GM12872 (cell line): ENCODE measurements around the gene TSKS.

Experiments
- TF ChIP-seq, protein P1 (sequence below): IDR thresholded peaks from 3 replicates; pipeline ENCODE4 v1.5.1; 2011; ENCODE audit warnings: low read depth, mild to moderate bottlenecking, low read length, moderate library complexity; ENCODE audit not compliant: insufficient read depth

TSKS gene

DNA sequence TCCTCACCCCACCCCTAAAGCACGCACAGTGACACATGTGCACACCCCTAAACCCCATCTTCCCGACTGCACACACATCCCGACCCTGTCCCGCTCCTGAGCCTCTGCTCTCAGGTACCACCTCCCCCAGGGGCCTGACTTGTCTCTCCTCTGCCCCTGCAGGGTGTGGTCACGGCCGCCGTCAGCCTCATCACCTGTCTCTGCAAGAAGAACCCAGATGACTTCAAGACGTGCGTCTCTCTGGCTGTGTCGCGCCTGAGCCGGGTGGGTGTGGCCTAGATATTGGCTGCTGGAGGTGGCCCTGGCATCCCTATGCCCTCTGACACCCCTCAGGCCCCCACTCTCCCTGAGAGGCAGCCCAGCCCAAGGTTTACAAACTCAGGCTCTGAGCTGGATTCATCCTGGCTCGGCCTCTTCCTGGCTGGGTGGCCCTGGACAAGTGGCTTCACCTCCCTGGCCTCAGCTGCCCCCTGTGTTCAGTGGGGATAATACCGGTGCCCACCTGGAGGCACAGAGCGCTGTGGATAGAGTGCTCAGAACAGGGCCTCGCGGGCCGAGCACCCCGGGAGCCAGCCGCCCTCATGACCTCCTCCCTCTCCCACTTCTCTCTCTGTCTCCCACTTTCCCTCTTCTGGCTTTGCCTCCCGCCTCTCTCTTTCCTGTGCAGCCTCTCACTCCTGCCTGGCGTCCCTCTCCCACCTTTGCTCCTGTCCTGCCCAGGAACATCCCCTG, 29.9 kb upstream of the TSKS start:
- TF ChIP-seq, protein P1, sequence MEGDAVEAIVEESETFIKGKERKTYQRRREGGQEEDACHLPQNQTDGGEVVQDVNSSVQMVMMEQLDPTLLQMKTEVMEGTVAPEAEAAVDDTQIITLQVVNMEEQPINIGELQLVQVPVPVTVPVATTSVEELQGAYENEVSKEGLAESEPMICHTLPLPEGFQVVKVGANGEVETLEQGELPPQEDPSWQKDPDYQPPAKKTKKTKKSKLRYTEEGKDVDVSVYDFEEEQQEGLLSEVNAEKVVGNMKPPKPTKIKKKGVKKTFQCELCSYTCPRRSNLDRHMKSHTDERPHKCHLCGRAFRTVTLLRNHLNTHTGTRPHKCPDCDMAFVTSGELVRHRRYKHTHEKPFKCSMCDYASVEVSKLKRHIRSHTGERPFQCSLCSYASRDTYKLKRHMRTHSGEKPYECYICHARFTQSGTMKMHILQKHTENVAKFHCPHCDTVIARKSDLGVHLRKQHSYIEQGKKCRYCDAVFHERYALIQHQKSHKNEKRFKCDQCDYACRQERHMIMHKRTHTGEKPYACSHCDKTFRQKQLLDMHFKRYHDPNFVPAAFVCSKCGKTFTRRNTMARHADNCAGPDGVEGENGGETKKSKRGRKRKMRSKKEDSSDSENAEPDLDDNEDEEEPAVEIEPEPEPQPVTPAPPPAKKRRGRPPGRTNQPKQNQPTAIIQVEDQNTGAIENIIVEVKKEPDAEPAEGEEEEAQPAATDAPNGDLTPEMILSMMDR: no peak

DNA sequence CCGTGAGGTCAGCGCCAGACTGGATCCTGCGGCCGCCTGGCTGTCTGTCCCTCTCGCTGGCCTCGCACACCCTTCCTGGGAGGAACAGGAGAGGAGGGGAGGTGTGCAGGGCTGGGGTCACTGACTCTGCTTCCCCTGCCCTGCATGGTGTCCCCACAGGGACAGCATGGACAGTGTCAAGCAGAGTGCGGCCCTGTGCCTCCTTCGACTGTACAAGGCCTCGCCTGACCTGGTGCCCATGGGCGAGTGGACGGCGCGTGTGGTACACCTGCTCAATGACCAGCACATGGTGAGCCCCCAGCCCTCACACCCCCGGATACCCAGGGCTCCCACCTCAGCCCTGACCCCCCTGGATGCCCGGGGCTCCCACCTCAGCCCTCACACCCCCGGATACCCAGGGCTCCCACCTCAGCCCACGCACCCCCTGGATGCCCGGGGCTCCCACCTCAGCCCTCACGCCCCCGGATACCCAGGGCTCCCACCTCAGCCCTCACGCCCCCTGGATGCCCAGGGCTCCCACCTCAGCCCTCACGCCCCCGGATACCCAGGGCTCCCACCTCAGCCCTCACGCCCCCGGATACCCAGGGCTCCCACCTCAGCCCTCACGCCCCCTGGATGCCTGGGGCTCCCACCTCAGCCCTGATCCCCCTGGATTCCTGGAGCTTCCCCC, 28.8 kb upstream of the TSKS start:
- TF ChIP-seq, protein P1: no peak

DNA sequence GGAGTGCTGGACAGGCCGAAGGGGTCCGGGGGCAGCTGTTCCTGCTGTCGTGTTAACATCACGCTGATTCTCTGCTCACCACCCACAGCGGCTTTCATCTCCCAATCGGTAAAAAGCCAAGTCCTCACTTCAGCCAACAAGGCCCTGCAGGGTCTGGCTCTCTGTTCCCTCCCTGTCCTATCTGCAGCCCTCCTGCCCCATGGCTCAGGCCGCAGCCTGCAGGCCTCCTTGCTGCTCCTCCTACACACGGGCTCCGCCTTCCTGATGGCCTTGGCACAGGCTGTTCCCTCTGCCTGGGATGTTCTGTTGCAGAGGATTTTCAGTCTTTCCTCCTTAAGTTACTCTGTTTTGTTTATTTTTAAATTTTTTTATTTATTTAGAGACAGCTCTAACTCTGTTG, 27.8 kb upstream of the TSKS start:
- TF ChIP-seq, protein P1: no peak

DNA sequence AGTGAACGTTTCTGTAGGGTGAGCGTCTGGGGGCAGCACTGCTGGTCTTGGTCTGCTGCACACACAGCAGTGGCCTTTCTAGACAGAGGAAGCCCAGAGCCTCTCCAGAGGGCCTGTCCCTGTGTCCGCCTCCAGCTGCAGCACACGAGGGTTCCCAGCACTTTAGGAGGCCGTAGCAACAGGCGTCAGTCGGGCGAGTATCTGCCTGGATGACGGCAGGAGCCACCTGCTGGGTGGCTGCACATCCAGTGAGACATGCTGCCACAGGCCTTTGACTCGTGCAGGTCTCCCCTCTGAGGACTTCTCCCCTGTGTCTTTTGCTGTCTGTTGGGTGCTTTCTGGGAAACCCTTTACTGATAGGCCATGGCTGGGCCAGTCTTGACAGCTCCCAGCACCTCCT, 25.8 kb upstream of the TSKS start:
- TF ChIP-seq, protein P1: no peak

DNA sequence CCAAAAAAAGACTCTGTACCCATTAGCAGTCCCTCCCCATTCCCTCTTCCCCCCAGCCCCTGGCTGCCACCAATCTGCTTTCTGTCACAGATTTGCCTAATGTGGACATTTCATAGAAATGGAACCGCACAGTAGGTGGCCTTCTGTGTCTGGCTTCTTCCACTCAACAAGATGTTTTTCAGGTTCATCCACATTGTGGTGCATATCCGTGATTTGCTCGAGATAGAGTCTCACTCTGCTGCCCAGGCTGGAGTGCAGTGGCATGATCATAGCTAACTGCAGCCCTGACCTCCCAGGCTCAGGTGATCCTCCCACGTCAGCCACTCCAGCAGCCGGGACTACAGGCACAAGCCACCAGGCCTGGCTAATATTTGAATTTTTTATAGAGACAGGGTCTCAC, 24.6 kb upstream of the TSKS start:
- TF ChIP-seq, protein P1: no peak

DNA sequence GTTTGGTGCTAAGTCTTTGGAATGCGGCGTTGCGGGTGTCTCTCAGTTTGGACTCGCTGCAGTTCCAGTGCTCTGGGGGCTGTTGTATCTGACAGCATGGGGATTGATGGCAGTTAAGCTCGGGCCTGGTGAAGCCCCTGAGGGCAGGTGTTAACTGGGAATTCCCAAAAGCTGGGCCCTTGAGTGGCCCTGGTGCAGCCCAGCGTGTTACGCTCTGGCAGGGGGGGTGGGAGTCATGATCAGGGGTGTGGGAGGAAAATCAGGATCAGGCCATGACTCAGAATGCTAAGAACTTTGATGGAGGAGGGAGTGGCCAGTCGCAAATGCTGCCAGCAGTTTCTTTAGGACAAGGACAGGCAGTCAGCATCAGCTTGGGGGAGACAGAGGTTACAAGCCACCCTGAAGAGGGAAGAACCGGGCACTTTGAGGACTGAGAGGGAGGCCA, 23.3 kb upstream of the TSKS start:
- TF ChIP-seq, protein P1: no peak

DNA sequence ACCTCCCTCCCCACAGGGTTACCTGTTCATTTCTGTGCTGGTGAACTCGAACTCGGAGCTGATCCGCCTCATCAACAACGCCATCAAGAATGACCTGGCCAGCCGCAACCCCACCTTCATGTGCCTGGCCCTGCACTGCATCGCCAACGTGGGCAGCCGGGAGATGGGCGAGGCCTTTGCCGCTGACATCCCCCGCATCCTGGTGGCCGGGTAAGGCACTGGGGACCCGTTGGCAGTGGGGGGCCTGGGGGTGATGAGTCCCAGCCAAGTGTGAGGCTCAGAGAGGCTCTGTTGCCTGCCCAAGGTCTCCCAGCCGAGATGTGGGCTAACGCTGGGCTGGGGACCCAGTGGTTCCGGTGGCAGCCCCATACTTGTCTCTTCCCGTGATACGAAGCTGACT, 19.4 kb upstream of the TSKS start:
- TF ChIP-seq, protein P1: no peak
